Hematopoietic multipotent progenitor cell treated with erythropoietin and hydrocortisone succinate and interleukin-3 and kit ligand, for 15 days (in vitro differentiated cells): ENCODE measurements around the gene MOB3A.
A peak's percentile ranks its signal among the peaks of the same experiment; 100 is the strongest.
"Not testable (repeated sequence)": the region's sequence is repeated elsewhere in the genome, so short reads cannot be mapped to it uniquely, and the experiment has no call there.

ENCODE experiments used
- DNase-seq: peaks from one replicate; pipeline ENCODE4 v3.0.0-alpha.2; 2015; ENCODE audit warnings: low spot score

MOB3A gene

DNA sequence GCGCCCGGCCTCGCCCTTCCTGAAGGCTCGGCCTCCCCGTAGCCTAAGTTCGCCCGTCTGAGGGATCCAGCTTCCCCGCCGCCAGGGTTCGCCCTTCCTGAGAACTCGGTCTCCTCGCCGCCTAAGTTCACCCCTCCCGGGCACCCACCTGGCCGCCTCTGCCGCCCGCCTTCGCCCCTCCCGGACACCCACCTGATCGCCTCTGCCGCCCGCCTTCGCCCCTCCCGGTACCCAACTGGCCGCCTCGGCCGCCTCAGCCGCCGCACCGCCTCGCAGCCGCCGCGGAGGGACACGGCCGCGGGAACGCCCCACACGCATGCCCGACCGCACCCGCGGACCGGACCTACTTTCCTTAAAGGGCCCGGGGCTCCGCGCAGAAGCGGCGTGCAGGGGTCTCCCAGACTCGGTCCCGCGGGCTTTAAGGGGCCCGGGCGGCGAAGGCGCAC, at the start of gene MOB3A:
Gene MOB3A (minus strand): TSS at position 293 of the 446 bp plus-strand sequence. CDS start 17,766 bp downstream, outside the sequence.
- peak; percentile 91 for DNase-seq

- no peak for DNase-seq
Measured at GRCh38 chr19:2145831-2146241, 49.7 kb upstream of the MOB3A start.

GRCh38 chr19:2144190-2144589, 48.1 kb upstream of the MOB3A start:
- DNase-seq, result no peak

GRCh38 chr19:2142173-2142829, 46.2 kb upstream of the MOB3A start:
- no peak for DNase-seq

GRCh38 chr19:2140138-2140569, 44.0 kb upstream of the MOB3A start:
- no peak for DNase-seq

- no peak for DNase-seq
Measured at GRCh38 chr19:2139385-2140137, 43.4 kb upstream of the MOB3A start.

- DNase-seq, result no peak
Measured at GRCh38 chr19:2138061-2138728, 42.1 kb upstream of the MOB3A start.

GRCh38 chr19:2136796-2137195, 40.7 kb upstream of the MOB3A start:
- DNase-seq, result no peak

DNA sequence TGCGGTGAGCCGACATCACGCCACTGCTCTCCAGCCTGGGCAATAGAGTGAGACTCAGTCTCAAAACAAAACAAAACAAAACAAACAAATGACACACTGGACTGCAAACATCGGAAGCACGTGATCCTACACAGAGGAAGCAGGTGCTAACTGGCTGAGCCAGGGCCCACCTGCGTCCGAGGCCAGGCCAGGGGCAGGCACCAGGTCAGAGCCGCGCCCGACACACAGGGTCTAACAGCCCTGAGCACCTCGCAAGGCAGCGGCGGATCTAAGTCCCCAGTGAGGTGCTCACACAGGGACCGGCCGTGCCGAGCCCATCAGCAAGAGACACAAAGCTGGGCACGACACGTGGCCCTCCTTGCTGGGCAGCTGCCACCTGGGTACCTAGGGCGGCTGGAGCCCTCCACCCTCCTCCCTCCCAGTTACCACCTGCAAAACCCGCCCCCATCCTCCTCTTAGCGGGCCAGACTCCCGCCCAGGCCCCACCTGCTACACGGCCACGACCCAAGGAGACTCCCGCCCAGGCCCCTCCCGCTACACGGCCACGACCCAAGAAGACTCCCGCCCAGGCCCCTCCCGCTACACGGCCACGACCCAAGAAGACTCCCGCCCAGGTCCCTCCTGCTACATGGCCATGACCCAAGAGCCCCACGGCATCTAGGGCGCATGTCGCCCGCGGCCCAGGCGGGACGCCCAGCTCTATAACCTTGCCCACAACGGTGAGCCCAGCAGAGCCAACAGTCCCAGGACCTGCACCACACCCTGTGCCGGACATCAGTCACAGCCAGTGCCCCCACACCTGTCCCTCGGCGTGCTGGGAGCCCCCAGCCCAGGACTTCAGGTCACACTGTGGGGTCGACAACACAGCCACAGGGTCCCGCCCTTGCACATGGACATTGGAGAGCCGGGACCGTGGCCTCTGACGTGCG, 39.6 kb upstream of the MOB3A start:
- DNase-seq, result no peak

DNA sequence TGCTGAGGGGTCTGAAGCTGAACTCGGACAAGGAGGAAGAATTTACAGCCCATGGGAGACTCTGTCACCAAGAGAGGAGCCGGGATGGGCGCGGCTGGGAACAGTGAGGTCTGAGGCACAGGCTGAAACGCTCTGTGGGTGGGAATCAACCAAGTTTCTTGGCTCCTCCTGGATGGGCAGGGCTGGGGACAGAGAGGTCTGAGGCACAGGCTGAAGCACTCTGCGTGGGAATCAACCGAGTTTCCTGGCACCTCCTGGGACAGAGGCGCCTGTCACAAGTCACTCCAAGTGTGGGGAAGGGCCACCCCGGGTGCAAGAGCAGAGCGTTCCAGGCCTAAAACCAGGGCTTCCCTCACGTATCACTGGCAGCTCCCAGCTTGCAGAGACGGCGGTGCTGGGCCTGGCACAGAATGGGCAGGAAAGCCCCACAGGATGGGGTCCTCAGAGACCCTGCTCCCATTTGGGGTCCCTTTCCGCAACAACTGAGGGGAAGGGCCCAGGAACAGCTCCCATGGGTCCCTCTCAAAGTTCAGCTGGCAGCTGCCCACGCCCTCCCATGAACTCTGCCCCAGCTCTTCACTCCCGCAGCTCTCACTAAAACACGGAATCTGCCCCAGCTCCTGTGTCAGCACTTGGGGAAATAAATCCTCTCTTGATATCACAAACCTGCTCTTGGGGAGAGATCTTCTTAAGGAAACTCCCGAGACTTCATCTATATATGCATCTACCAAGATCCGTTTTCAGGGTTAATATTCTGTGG, 36.8 kb upstream of the MOB3A start:
- DNase-seq, result no peak

- no peak for DNase-seq
Measured at GRCh38 chr19:2132191-2132590, 36.1 kb upstream of the MOB3A start.

GRCh38 chr19:2131012-2131975, 35.2 kb upstream of the MOB3A start:
- DNase-seq, result not testable (repeated sequence)

- no peak for DNase-seq
Measured at GRCh38 chr19:2129892-2130770, 34.0 kb upstream of the MOB3A start.

DNA sequence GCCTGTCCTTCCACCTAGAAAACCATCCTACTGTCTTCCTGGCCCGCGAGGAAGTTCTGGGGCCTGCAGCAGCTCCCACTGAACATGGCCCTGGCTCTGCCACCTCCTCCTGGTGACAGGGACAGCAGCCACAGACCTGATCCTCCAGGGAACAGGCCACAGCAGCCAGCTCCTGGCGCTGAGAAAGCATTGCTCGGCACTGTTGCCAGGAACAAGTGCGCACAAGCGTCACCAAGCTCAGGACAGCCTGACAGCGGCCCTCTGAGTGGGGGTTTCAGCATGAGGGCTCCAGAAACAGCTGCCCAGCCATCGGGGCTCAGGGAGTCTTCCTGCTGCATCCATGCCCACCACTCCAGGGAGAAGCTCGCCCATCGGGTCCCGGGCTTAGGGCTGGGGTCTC, 33.4 kb upstream of the MOB3A start:
- DNase-seq, result no peak

DNA sequence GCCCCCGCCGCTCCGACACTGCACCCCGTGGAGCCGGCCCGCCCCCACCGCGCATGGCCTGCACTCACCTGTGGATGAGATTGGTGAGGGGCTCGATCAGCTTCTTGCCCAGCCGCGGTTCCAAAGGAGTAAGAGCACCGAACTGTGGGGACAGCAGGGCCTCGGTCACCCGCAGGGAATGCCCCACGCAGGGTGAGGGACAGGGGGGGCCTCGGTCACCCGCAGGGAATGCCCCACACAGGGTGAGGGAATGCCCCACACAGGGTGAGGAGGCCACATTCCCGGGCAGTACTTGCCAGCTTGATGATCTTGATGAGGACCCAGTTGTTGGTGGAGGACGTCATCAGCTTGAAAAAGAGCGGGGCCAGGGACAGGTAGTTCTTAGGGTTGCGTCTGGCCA, 32.9 kb upstream of the MOB3A start:
- no peak for DNase-seq

DNA sequence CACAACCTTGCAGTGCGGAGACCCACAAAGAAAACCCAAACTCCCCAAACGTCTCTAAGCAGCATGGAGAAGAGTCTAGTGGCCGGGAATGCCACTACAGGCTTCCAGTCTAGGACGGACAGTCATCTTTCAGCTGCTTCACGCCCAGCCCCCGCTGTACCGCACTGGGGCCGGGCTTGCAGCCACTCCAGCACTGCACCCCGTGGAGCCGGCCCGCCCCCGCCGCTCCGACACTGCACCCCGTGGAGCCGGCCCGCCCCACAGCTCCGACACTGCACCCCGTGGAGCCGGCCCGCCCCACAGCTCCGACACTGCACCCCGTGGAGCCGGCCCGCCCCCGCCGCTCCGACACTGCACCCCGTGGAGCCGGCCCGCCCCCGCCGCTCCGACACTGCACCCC, 32.1 kb upstream of the MOB3A start:
- not testable (repeated sequence) for DNase-seq

DNA sequence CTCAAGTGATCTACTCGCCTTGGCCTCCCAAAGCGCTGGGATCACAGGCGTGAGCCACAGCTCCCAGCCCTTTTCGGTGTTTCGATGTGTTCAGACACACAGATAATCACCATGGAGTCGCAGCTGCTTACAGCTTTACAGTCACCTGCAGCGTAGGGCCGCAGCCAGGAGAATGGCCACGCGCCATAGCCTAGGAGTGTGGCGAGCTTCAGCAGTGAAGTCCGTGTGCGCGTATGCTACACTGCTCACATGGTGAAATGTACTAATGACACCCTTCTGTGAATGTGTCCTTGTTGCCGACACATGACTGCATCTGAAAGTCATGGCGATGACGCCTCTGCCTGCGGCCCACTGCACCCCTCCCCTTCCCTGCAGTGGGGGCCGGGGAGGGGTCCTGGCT, 31.6 kb upstream of the MOB3A start:
- no peak for DNase-seq

GRCh38 chr19:2126879-2127518, 30.9 kb upstream of the MOB3A start:
- DNase-seq, result no peak
